ENCODE measurements around the gene MLLT11. TPM values are rescaled to one million over a fixed set of nuclear protein-coding genes. Genes with fewer than 3 reads are reported as not detected.

MLLT11 gene
- total RNA-seq, 2 donors from 2014 or later: 16.5 to 19.2 TPM

- no peak overlapping the region for H3K4me3 ChIP-seq (ENCODE audit: low read length)
- Mint-ChIP-seq H3K4me1 (no peaks in the 10 kb centered on the region), H3K36me3 (ENCODE audit: low read depth) (peaks cover 5% of the 10 kb centered on the region), H3K9me3 (no peaks in the 10 kb centered on the region), H3K27me3 (ENCODE audit: insufficient read depth) (no peaks in the 10 kb centered on the region), H3K27ac (no peak overlapping the region), H3K4me3 (no peak overlapping the region)
- H3K9me3 ChIP-seq (ENCODE audit: control insufficient read depth, low read length): no peaks in the 10 kb centered on the region
- H3K27ac ChIP-seq (ENCODE audit: low read depth, low read length): no peak overlapping the region
- 88 to 100% methylated on average over 1 of the region's 1 CpG for WGBS, 2 experiments (ENCODE audit: insufficient coverage in 1 of 2, insufficient read length in 1 of 2)
- no peaks in the 10 kb centered on the region for H3K36me3 ChIP-seq (ENCODE audit: control insufficient read depth, insufficient read depth, low read length)
- no peak overlapping the region for H3K9ac ChIP-seq (ENCODE audit: extremely low read depth, low read length, poor library complexity, severe bottlenecking)
- H3K27me3 ChIP-seq (ENCODE audit: control insufficient read depth, insufficient read depth, low read length, poor library complexity, severe bottlenecking): no peaks in the 10 kb centered on the region
- no peak for DNase-seq
- H3K4me1 ChIP-seq (ENCODE audit: control insufficient read depth, insufficient read depth, low read length): no peaks in the 10 kb centered on the region
- TF ChIP-seq CTCF (conservative IDR thresholded peaks at IDR 0.05): no peak
Measured at GRCh38 chr1:151098126-151098525, 37.9 kb downstream of the MLLT11 start.

GRCh38 chr1:151104630-151105029, 44.4 kb downstream of the MLLT11 start:
- DNase-seq: no peak
- Mint-ChIP-seq H3K4me1 (no peaks in the 10 kb centered on the region), H3K36me3 (ENCODE audit: low read depth) (peaks cover 3% of the 10 kb centered on the region), H3K4me3 (no peak overlapping the region), H3K27me3 (ENCODE audit: insufficient read depth) (no peaks in the 10 kb centered on the region), H3K27ac (no peak overlapping the region), H3K9me3 (no peaks in the 10 kb centered on the region)
- H3K9me3 ChIP-seq (ENCODE audit: control insufficient read depth, low read length): no peaks in the 10 kb centered on the region
- H3K36me3 ChIP-seq (ENCODE audit: control insufficient read depth, insufficient read depth, low read length): no peaks in the 10 kb centered on the region
- no peak overlapping the region for H3K4me3 ChIP-seq (ENCODE audit: low read length)
- no peaks in the 10 kb centered on the region for H3K27me3 ChIP-seq (ENCODE audit: control insufficient read depth, insufficient read depth, low read length, poor library complexity, severe bottlenecking)
- no peak overlapping the region for H3K9ac ChIP-seq (ENCODE audit: extremely low read depth, low read length, poor library complexity, severe bottlenecking)
- H3K4me1 ChIP-seq (ENCODE audit: control insufficient read depth, insufficient read depth, low read length): no peaks in the 10 kb centered on the region
- no peak overlapping the region for H3K27ac ChIP-seq (ENCODE audit: low read depth, low read length)
- TF ChIP-seq CTCF (conservative IDR thresholded peaks at IDR 0.05): no peak

GRCh38 chr1:151106894-151107293, 46.7 kb downstream of the MLLT11 start:
- Histone ChIP-seq H3K9me3 (ENCODE audit: control insufficient read depth, low read length) (no peaks in the 10 kb centered on the region), H3K27ac (ENCODE audit: low read depth, low read length) (no peak overlapping the region), H3K27me3 (ENCODE audit: control insufficient read depth, insufficient read depth, low read length, poor library complexity, severe bottlenecking) (no peaks in the 10 kb centered on the region), H3K36me3 (ENCODE audit: control insufficient read depth, insufficient read depth, low read length) (no peaks in the 10 kb centered on the region), H3K4me3 (ENCODE audit: low read length) (no peak overlapping the region), H3K4me1 (ENCODE audit: control insufficient read depth, insufficient read depth, low read length) (no peaks in the 10 kb centered on the region), H3K9ac (ENCODE audit: extremely low read depth, low read length, poor library complexity, severe bottlenecking) (no peak overlapping the region)
- no peak for DNase-seq
- no peak overlapping the region for H3K4me3 Mint-ChIP-seq
- no peaks in the 10 kb centered on the region for H3K4me1 Mint-ChIP-seq
- WGBS, 2 experiments (ENCODE audit: insufficient coverage in 1 of 2, insufficient read length in 1 of 2): 84 to 100% methylated on average over 1 to 2 of the region's 2 CpGs
- H3K9me3 Mint-ChIP-seq: no peaks in the 10 kb centered on the region
- no peak for TF ChIP-seq CTCF (conservative IDR thresholded peaks at IDR 0.05)
- peaks cover 4% of the 10 kb centered on the region for H3K36me3 Mint-ChIP-seq (ENCODE audit: low read depth)
- no peak overlapping the region for H3K27ac Mint-ChIP-seq
- H3K27me3 Mint-ChIP-seq (ENCODE audit: insufficient read depth): no peaks in the 10 kb centered on the region

Data from endodermal cell (in vitro differentiated cells).